GM12878 (cell line): ENCODE results near the gene DNTT. TPM values are rescaled to one million over a fixed set of nuclear protein-coding genes. Genes with fewer than 3 reads are reported as not detected.

Experiments used
- CBX5 ChIP-seq: sonication (generic); IDR thresholded peaks from 2 replicates; pipeline ENCODE4 v1.6.1; 2016; ENCODE audit warnings: low read depth, moderate library complexity, mild to moderate bottlenecking, inconsistent platforms
- FOXK2 ChIP-seq: fragments of 450-650 bp; IDR thresholded peaks from 2 replicates; pipeline ENCODE4 v1.6.1; 2017; ENCODE audit warnings: mild to moderate bottlenecking, moderate library complexity
- NFYB ChIP-seq: IDR thresholded peaks from 2 replicates; pipeline ENCODE4 v1.6.1; 2011; ENCODE audit warnings: low read depth, mild to moderate bottlenecking, low read length, improper control_type of control experiment, moderate library complexity; ENCODE audit not compliant: insufficient read depth
- SMC3 ChIP-seq: IDR thresholded peaks from 2 replicates; pipeline ENCODE4 v1.6.1; 2011; ENCODE audit warnings: low read length, improper control_type of control experiment, borderline replicate concordance
- STAT3 ChIP-seq: IDR thresholded peaks from 2 replicates; pipeline ENCODE4 v1.6.1; 2011; ENCODE audit warnings: low read depth, low read length, improper control_type of control experiment
- YBX1 ChIP-seq: fragments of 450-650 bp; IDR thresholded peaks from 2 replicates; pipeline ENCODE4 v1.6.1; 2016; ENCODE audit warnings: antibody characterized with exemption
- ZZZ3 ChIP-seq: IDR thresholded peaks from 2 replicates; pipeline ENCODE4 v1.6.1; 2011; ENCODE audit warnings: low read depth; ENCODE audit not compliant: control insufficient read depth, insufficient read length
- polyA plus RNA-seq, 11 experiments: library from polyadenylated mRNA; depleted of rRNA in 4 of 11; unstranded in 6 of 11; stranded (reverse) in 5 of 11; fragments of >200 nt; fragmentation: Nextera tagmentation in 4 of 11; fragmentation: Illumina TruSeq in 1 of 11; extraction: Ambion mirVana in 4 of 11; extraction: Trizol in 1 of 11; gene quantifications; 1 replicate in 1 of 11; 2 replicates in 10 of 11; pipeline versions ENCODE4 v1.2.1 to v1.2.3, GENCODE V29; 2011 to 2016; ENCODE audit warnings: inconsistent platforms in 2 of 11, missing spikeins in 2 of 11, low read depth in 1 of 11
- total RNA-seq, 4 experiments: library from RNA; depleted of rRNA in 3 of 4; stranded (reverse); fragments of >200 nt in 3 of 4; fragmentation: Illumina TruSeq in 1 of 4; extraction: Trizol in 1 of 4; gene quantifications; 2 replicates each; pipeline versions ENCODE4 v1.2.1 to v1.2.3, GENCODE V29; 2013 to 2021
- TF ChIP-seq, protein P1 (sequence below): IDR thresholded peaks from 2 replicates; pipeline ENCODE4 v1.6.1; 2012; ENCODE audit warnings: low read length, inconsistent platforms
- TF ChIP-seq, protein P2 (sequence below): fragments of 450-650 bp; IDR thresholded peaks from 2 replicates; pipeline ENCODE4 v1.6.1; 2017; ENCODE audit warnings: mild to moderate bottlenecking, moderate library complexity
- TF ChIP-seq, protein P3 (sequence below): fragments of 450-650 bp; IDR thresholded peaks from 2 replicates; pipeline ENCODE4 v1.6.1; 2017; ENCODE audit warnings: low read depth, mild to moderate bottlenecking, moderate library complexity
- TF ChIP-seq, protein P4 (sequence below): fragments of 450-650 bp; IDR thresholded peaks from 2 replicates; pipeline ENCODE4 v1.6.1; 2017; ENCODE audit warnings: mild to moderate bottlenecking, moderate library complexity
- TF ChIP-seq, protein P5 (sequence below): IDR thresholded peaks from 2 replicates; pipeline ENCODE4 v1.6.1; 2011; ENCODE audit warnings: low read depth, mild to moderate bottlenecking, low read length, moderate library complexity, borderline replicate concordance; ENCODE audit errors: extremely low read depth

The DNTT gene
- total and polyA plus RNA-seq, 10 of the 15 experiments (the other 5 are each of a cell fraction or from before 2014, with no cell fraction given) = 0.06 to 0.13 (median 0.09) TPM; not detected in 5

DNA sequence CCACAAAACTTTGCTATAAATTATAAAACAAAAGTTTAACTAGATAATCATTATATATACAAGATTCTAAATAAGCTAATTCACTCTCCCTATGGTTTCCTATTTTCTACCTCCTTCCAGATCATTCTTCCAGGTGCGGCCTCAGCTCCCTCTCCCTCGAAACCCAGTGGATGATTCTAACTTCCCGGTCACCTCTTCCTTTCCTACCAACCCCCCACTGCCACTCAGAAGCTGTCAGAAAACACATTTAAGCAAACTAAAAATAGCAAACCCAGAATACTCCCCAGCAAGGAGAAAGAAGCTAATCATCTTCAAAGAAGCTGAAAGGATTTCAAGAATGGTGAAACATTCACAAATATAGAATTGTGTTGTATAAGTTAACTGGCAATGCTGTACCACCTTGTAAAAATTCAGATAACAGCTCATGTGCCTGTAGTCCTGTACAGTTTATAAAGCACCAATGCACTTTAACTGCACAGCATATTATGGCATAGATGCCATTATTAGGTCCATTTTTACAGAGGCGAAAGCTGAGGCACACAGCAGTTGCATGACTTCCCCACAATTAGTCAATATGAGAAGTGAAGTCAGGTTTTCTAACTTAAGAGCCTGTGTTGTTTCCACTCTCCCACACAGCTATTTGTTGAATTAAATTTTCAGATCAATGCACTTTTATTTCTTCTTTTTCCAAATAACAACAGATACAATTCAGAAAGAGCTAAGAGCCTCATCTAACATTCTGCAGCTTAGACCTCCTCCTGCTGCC lies 13.7 kb upstream of the DNTT start (continued):
- no peak for TF ChIP-seq STAT3
- peak; percentile 41; the same call in 1 of the 2 replicates for TF ChIP-seq CBX5
- TF ChIP-seq YBX1 = no peak
- TF ChIP-seq, protein P1, sequence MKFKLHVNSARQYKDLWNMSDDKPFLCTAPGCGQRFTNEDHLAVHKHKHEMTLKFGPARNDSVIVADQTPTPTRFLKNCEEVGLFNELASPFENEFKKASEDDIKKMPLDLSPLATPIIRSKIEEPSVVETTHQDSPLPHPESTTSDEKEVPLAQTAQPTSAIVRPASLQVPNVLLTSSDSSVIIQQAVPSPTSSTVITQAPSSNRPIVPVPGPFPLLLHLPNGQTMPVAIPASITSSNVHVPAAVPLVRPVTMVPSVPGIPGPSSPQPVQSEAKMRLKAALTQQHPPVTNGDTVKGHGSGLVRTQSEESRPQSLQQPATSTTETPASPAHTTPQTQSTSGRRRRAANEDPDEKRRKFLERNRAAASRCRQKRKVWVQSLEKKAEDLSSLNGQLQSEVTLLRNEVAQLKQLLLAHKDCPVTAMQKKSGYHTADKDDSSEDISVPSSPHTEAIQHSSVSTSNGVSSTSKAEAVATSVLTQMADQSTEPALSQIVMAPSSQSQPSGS = peak; percentile 90
- TF ChIP-seq, protein P2, sequence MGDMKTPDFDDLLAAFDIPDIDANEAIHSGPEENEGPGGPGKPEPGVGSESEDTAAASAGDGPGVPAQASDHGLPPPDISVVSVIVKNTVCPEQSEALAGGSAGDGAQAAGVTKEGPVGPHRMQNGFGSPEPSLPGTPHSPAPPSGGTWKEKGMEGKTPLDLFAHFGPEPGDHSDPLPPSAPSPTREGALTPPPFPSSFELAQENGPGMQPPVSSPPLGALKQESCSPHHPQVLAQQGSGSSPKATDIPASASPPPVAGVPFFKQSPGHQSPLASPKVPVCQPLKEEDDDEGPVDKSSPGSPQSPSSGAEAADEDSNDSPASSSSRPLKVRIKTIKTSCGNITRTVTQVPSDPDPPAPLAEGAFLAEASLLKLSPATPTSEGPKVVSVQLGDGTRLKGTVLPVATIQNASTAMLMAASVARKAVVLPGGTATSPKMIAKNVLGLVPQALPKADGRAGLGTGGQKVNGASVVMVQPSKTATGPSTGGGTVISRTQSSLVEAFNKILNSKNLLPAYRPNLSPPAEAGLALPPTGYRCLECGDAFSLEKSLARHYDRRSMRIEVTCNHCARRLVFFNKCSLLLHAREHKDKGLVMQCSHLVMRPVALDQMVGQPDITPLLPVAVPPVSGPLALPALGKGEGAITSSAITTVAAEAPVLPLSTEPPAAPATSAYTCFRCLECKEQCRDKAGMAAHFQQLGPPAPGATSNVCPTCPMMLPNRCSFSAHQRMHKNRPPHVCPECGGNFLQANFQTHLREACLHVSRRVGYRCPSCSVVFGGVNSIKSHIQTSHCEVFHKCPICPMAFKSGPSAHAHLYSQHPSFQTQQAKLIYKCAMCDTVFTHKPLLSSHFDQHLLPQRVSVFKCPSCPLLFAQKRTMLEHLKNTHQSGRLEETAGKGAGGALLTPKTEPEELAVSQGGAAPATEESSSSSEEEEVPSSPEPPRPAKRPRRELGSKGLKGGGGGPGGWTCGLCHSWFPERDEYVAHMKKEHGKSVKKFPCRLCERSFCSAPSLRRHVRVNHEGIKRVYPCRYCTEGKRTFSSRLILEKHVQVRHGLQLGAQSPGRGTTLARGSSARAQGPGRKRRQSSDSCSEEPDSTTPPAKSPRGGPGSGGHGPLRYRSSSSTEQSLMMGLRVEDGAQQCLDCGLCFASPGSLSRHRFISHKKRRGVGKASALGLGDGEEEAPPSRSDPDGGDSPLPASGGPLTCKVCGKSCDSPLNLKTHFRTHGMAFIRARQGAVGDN = peak; percentile 57; the same call in 1 of the 2 replicates
- no peak for TF ChIP-seq NFYB
- TF ChIP-seq, protein P3, sequence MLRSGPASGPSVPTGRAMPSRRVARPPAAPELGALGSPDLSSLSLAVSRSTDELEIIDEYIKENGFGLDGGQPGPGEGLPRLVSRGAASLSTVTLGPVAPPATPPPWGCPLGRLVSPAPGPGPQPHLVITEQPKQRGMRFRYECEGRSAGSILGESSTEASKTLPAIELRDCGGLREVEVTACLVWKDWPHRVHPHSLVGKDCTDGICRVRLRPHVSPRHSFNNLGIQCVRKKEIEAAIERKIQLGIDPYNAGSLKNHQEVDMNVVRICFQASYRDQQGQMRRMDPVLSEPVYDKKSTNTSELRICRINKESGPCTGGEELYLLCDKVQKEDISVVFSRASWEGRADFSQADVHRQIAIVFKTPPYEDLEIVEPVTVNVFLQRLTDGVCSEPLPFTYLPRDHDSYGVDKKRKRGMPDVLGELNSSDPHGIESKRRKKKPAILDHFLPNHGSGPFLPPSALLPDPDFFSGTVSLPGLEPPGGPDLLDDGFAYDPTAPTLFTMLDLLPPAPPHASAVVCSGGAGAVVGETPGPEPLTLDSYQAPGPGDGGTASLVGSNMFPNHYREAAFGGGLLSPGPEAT = peak; percentile 46
- TF ChIP-seq, protein P4, sequence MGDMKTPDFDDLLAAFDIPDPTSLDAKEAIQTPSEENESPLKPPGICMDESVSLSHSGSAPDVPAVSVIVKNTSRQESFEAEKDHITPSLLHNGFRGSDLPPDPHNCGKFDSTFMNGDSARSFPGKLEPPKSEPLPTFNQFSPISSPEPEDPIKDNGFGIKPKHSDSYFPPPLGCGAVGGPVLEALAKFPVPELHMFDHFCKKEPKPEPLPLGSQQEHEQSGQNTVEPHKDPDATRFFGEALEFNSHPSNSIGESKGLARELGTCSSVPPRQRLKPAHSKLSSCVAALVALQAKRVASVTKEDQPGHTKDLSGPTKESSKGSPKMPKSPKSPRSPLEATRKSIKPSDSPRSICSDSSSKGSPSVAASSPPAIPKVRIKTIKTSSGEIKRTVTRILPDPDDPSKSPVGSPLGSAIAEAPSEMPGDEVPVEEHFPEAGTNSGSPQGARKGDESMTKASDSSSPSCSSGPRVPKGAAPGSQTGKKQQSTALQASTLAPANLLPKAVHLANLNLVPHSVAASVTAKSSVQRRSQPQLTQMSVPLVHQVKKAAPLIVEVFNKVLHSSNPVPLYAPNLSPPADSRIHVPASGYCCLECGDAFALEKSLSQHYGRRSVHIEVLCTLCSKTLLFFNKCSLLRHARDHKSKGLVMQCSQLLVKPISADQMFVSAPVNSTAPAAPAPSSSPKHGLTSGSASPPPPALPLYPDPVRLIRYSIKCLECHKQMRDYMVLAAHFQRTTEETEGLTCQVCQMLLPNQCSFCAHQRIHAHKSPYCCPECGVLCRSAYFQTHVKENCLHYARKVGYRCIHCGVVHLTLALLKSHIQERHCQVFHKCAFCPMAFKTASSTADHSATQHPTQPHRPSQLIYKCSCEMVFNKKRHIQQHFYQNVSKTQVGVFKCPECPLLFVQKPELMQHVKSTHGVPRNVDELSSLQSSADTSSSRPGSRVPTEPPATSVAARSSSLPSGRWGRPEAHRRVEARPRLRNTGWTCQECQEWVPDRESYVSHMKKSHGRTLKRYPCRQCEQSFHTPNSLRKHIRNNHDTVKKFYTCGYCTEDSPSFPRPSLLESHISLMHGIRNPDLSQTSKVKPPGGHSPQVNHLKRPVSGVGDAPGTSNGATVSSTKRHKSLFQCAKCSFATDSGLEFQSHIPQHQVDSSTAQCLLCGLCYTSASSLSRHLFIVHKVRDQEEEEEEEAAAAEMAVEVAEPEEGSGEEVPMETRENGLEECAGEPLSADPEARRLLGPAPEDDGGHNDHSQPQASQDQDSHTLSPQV = no peak
- TF ChIP-seq SMC3 = no peak
- TF ChIP-seq ZZZ3 = no peak
- TF ChIP-seq FOXK2 = no peak
- TF ChIP-seq, protein P5, sequence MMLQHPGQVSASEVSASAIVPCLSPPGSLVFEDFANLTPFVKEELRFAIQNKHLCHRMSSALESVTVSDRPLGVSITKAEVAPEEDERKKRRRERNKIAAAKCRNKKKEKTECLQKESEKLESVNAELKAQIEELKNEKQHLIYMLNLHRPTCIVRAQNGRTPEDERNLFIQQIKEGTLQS = no peak
